ENCODE measurements around the gene KCNJ6. TPM values are rescaled to one million over a fixed set of nuclear protein-coding genes. Genes with fewer than 3 reads are reported as not detected.

The KCNJ6 gene
- total and polyA plus RNA-seq, 9 of the 15 experiments (the other 6 are each of a cell fraction or from before 2014, with no cell fraction given), result 0.06 to 0.21 (median 0.13) TPM; not detected in 1

DNA sequence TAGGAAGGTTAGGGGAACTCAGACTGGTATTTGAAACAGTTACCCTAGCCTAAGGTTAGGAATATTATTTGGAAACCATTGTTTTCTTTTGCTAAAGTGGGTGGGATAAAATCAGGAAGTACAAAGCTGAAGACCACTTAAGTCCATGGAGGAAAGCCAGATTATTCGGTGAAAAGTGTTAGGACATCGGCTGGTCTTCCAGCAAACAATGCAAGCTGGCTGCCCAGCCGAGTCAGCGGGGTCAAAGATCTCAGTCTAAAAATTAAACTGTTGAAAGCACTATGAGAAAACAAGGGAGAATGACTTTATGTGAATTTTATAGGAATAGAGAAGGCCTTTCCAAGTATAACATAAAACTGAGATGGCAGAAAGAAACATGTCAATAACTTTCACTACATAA is 231.7 kb downstream of the KCNJ6 start (continued):
- no peak for TF ChIP-seq MGA (IDR thresholded peaks at IDR 0.05)
- TF ChIP-seq SUPT5H (IDR thresholded peaks at IDR 0.05), result no peak
- no peak for TF ChIP-seq SLC30A9 (CRISPR knock-in tag; IDR thresholded peaks at IDR 0.05)
- no peak for TF ChIP-seq DACH1 (IDR thresholded peaks at IDR 0.05; ENCODE audit: partially characterized antibody)
- TF ChIP-seq ZNF277 (CRISPR knock-in tag; IDR thresholded peaks at IDR 0.05; ENCODE audit: borderline replicate concordance), result no peak
- TF ChIP-seq SMARCB1 (IDR thresholded peaks at IDR 0.05; ENCODE audit: insufficient read length, low read depth), result no peak
- no peak for TF ChIP-seq IRF9 (tag; IDR thresholded peaks at IDR 0.05)
- TF ChIP-seq ZNF280B (CRISPR knock-in tag; IDR thresholded peaks at IDR 0.05), result no peak
- no peak for TF ChIP-seq RBM25 (IDR thresholded peaks at IDR 0.05; ENCODE audit: low read depth, low read length, severe bottlenecking)
- TF ChIP-seq TSC22D4 (tag; IDR thresholded peaks at IDR 0.05), result no peak
- no peak for TF ChIP-seq PREB (CRISPR knock-in tag; IDR thresholded peaks at IDR 0.05)

Data from K562 (cell line).